ENCODE measurements around the gene SORCS2.

DNA sequence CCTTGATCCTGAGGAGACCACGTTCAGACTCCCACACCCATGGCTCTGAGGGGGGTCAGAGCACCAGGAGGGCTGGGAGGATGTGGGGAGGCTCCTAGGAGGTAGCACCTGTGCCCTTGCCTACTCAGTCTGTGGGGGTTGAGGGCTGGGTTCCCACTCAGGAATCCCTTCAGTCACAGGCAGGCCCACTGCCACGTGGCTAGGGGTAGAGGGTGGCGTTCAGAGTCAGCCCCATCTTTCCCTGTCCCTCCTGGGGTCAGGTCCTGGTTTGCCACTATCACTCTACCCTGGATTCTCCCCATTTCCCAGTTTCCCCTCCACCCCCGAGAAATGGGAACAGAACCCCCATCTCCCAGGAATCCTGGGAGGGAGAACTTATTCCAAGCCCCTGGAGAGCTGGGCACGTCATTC lies 131.1 kb downstream of the SORCS2 start:
- no peak for TF ChIP-seq EP300 (IDR thresholded peaks at IDR 0.05)
- TF ChIP-seq POLR2A (IDR thresholded peaks at IDR 0.05), result no peak
- TF ChIP-seq, protein P1, sequence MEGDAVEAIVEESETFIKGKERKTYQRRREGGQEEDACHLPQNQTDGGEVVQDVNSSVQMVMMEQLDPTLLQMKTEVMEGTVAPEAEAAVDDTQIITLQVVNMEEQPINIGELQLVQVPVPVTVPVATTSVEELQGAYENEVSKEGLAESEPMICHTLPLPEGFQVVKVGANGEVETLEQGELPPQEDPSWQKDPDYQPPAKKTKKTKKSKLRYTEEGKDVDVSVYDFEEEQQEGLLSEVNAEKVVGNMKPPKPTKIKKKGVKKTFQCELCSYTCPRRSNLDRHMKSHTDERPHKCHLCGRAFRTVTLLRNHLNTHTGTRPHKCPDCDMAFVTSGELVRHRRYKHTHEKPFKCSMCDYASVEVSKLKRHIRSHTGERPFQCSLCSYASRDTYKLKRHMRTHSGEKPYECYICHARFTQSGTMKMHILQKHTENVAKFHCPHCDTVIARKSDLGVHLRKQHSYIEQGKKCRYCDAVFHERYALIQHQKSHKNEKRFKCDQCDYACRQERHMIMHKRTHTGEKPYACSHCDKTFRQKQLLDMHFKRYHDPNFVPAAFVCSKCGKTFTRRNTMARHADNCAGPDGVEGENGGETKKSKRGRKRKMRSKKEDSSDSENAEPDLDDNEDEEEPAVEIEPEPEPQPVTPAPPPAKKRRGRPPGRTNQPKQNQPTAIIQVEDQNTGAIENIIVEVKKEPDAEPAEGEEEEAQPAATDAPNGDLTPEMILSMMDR (IDR thresholded peaks at IDR 0.05), result no peak
